Ammon's horn (tissue), 1 donor: Measurements from ENCODE around the gene LIM2.

Source experiments
- DNase-seq: peaks from one replicate; pipeline ENCODE4 v3.0.0-alpha.2; 2016; ENCODE audit warnings: low spot score

Gene LIM2

DNA sequence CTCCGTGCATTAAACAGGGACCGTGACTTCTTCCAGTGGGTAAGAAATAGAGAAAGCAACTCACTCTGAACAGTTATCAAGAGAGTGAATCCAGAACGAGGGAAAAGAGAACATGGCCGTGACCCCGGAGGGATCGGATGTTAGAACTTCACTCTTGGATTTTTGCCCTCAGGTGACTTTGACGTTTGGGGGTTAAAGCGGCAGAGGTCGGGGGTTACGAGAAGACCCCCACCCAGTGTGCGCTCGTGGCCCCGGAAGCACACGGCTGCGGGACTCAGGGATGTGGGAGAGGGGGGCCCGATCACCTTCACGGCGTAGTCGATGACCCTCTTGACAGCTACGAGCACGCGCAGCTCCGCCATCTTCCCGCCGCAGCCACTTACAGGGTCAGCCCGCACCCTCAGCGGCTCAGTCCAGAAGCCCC is 21.8 kb downstream of the LIM2 start, which contains the start of gene ETFB:
TSS of gene ETFB (minus strand) at position 424 of the 424 bp plus-strand sequence. CDS start at position 362, 62 bp downstream.
- DNase-seq, result no peak

DNA sequence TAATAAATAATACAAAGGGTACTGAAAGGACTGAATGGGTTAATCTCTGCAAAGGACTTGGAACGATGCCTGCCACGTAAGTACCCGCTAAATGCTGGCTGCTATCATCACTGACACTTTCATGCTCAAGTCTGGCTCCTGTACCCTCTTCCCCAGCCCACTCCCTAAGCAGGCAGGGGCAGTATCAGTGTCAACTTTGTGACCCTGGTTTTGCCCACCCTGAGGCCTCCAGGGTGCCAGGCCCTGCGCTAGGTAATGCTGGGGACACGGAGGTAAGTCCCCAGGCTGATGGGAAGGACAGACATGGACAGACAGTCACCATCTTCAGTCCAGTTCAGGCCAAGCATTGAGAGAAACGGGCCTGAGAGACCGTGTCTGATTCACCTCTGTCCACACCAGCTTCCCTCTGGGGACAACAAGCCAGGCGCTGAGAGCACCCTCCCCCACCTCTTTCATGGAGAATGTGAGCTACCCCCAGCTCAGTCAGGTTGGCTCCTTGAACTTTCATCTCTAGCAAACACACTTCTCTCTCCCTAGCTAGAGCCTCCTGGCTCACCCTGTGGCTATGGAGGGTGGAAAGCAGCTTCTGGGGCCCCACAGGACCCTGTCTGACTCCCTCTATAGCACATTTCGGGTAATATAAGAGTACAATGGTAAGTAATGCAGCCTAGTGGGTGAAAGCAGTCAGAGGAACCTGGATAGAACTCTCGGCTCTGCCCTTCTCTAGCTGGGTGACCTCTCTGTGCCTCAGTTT is 22.4 kb downstream of the LIM2 start:
- DNase-seq, result peak; percentile 45

GRCh38 chr19:51364200-51365106 is 23.3 kb downstream of the LIM2 start:
- peak; percentile 46 for DNase-seq

DNA sequence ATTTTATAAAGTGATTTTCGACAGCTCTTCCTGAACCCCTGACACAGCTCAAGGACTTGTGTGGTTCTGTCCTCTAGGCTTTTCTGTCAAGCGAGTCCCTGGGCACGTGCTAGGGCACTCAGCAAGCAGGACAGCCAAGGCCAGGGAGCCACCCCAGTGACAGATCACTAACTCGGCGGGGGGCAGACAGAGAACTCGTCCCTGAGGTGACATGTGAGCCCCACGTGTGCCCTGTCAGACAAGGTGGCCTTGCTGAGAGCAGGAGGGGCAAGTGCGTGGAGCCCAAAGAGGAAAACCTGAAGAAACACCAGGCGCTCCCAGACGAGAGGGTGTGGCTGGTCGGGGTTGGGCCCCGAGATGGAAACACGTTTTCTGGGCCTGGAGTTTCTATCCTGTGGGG is 26.5 kb downstream of the LIM2 start:
- DNase-seq, result no peak

GRCh38 chr19:51359294-51359693 is 28.5 kb downstream of the LIM2 start:
- no peak for DNase-seq

- no peak for DNase-seq
Observed at GRCh38 chr19:51357952-51358351, 29.8 kb downstream of the LIM2 start.

DNA sequence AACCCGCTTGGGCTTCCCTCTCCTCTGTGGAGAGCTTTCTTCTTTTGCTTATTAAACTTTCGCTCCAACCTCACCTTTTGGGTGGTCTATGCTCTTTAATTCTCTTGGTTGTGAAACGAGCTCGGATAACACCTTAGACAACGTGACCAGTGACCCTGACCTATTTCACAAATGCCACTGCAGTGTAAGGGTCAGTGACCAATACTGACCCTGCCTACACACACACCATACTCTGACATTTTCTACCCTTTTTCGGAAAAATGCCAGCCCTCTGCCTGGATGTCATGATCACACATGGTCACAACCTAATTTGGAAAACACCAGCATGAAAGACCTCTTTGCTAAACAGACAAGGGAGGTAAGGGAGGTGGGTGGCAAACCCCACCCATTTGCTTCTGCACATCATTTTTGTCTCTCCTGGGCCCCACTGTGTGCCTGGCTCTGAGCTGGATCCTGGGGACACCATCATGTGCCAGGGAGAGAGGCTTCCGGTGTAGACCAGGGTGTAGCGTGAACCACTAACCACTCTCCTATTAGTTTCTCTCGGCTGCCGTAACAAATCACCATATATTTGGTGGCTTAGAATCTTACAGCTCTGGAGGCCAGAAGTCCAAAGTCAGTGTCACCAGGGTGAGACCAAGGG is 31.5 kb downstream of the LIM2 start:
- DNase-seq, result no peak

DNA sequence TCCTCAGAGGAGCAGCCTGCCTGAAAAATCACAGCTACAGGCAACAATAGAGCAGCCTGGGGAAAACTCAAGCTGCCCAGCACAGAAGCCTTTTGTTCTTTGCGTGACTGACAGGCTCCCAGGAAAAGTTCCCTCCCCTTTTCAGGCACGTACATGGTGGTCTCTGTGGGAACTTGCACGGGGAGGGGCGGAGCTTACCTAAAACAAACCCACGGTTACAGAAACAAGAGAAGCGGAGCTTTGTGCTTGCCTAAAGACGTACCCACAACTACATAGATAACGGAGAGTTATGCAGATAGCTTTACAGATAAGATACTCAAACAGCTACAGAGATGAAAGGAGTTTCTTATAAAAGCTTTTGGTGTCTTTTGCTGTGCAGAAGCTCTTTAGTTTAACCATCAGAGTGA is 33.0 kb downstream of the LIM2 start:
- peak; percentile 79 for DNase-seq

DNA sequence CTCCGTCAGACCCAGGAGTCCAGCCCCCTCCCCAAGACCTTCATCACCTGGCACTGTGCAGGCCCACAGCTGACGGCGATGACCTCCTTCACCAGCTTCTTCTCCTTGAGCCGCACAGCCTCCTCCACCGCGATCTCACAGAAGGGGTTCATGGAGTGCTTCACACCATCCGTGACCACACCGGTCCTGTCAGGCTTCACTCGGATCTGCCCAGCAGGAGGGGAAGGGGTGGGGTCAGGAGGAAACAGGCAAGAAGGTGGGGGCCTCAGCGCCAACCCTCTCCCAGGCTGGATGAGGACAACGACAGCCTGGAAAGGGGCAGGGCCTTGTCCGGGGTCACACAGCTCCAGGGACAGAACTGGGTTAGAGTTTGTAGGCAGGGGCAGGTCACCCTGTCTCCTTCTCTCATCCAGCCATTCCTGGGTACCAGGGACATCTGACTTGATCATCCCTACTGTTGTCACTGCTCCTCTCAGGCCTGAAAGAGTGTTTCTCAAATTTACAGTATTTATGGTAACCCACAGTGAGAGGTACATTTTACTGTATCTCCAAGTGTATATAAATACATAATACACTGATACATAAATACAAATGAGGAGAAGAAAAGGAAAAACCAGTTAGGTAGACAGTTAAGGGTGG is 33.6 kb downstream of the LIM2 start:
- DNase-seq, result no peak

DNA sequence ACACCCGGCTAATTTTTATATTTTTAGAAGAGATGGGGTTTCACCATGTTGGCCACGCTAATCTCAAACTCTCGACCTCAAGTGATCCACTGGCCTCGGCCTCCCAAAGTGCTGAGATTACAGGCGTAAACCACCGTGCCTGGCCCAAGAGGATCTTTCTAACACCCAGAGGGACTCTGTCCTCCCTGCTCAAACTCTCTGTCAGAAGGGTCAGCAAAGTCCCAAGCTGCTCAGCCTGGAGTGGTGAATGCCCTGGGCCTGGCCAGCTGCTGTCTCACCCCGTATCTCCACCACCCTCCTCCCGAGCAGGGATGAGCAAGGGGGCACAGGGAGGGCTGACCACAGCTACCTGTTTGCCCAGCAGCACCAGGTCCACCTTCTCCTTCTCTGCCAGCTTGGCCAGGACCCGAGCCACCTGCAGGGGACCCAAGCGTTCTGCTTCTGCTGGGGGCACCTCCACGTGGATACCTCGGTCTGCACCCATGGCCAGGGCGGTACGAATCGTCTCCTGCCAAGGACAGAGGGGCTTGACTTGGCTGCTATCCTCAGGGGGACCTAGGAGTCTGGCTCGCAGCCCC is 34.9 kb downstream of the LIM2 start:
- DNase-seq, result no peak

- no peak for DNase-seq
Observed at GRCh38 chr19:51351266-51351990, 36.3 kb downstream of the LIM2 start.

DNA sequence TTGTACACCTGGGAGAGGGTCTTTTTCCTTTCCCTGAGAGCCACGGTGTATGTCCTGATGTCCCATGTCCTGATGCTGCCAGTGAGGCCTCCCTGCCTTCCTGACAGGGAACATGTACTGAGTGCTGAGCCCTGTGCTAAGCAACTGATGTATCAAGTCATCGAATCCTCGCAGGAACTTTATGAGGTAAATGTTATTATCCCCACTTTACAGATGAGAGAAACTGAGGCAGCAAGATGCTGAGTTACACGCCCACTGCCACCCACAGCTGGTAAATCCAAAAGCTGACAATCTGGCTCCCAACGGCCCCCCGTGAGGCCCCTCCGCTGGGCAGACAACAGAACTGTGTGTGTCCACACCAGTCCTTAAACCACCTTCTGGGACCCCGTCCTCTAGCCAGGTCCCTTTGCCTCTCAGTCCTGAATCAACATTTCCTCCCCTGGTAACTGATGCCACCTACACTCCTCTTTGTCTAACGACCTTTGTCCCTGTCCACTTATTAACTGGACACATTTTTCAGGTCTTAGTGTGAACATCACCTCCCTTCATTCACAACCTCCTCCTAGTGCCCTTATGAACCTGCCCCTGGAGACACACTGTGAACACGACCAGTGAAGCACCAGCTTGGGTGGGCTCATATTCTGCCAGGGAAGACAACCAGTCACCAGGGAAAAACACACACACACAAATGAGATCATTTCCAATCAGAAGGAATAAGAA is 40.4 kb downstream of the LIM2 start:
- no peak for DNase-seq

- no peak for DNase-seq
Observed at GRCh38 chr19:51346742-51347141, 41.0 kb downstream of the LIM2 start.

GRCh38 chr19:51345076-51345620 is 42.6 kb downstream of the LIM2 start:
- no peak for DNase-seq

- no peak for DNase-seq
Observed at GRCh38 chr19:51342631-51343569, 44.9 kb downstream of the LIM2 start.

- no peak for DNase-seq
Observed at GRCh38 chr19:51341976-51342580, 45.7 kb downstream of the LIM2 start, which contains the start of gene VSIG10L. TSS of gene VSIG10L (minus strand) at chr19:51342139. CDS start at chr19:51342124, 15 bp downstream.

- DNase-seq, result no peak
Observed at GRCh38 chr19:51341066-51341465, 46.7 kb downstream of the LIM2 start.
